Hepatocyte (in vitro differentiated cells): Measurements from ENCODE around the gene LCLAT1.

Source experiments
- CTCF ChIP-seq: fragments of 200-600 bp; sonication (generic); IDR thresholded peaks from 2 replicates; pipeline ENCODE4 v1.5.1; 2016; ENCODE audit warnings: antibody characterized with exemption, mild to moderate bottlenecking; ENCODE audit not compliant: poor library complexity
- EZH2 ChIP-seq: fragments of 200-600 bp; sonication (generic); IDR thresholded peaks from 2 replicates; pipeline ENCODE4 v1.6.1; 2016; ENCODE audit warnings: antibody characterized with exemption, mild to moderate bottlenecking, borderline replicate concordance
- EZH2phosphoT487 ChIP-seq: fragments of 200-600 bp; sonication (generic); IDR thresholded peaks from one replicate; pipeline ENCODE4 v1.6.1; 2018; ENCODE audit warnings: antibody characterized with exemption, mild to moderate bottlenecking, low read depth, moderate library complexity; ENCODE audit not compliant: unreplicated experiment, severe bottlenecking

- TF ChIP-seq EZH2phosphoT487 (no peak), CTCF (no peak), EZH2 (no peak)
These were observed 230.2 kb downstream of the LCLAT1 start for GRCh38 chr2:30677231-30677630.
